Measurements from ENCODE around the gene POTEG.
"Not testable (repeated sequence)": the region's sequence is repeated elsewhere in the genome, so short reads cannot be mapped to it uniquely, and the experiment has no call there.

- TF ChIP-seq CTCF (IDR thresholded peaks at IDR 0.05 in 8 of 11, conservative IDR thresholded peaks at IDR 0.05 in 3 of 11); POLR2A (IDR thresholded peaks at IDR 0.05): not testable (repeated sequence)
Observed at GRCh38 chr14:19437126-19437443, 2.9 kb upstream of the POTEG start.
